Body of pancreas (tissue), 4 donors: ENCODE results near the gene LDLRAP1. TPM values are rescaled to one million over a fixed set of nuclear protein-coding genes. Genes with fewer than 3 reads are reported as not detected.
A peak's percentile ranks its signal among the peaks of the same experiment; 100 is the strongest.

Source experiments
- ATAC-seq: fragments of 150-250 bp; one replicate; pipeline ENCODE4 v1.9.1; 2016
- DNase-seq, 4 donors: peaks; one replicate each; pipeline ENCODE4 v3.0.0-alpha.2; 2019
- H3K27ac ChIP-seq, 4 donors: fragments of 200-600 bp; sonication (generic); 1 replicate in 3 of 4; 2 replicates in 1 of 4; pipeline versions ENCODE4 v1.5.1 to v1.6.1; 2016 to 2019; ENCODE audit warnings: mild to moderate bottlenecking in 1 of 4, mixed read lengths in 1 of 4, moderate library complexity in 1 of 4
- H3K27me3 ChIP-seq, 2 donors: fragments of 200-600 bp; sonication (generic); one replicate each; pipeline ENCODE4 v1.6.0; 2016; ENCODE audit warnings: mild to moderate bottlenecking in 1 of 2
- H3K36me3 ChIP-seq, 2 donors: fragments of 200-600 bp; sonication (generic); replicated peaks in 1 of 2; 2 replicates each; pipeline ENCODE4 v1.5.1; 2016; ENCODE audit warnings: low read depth in 2 of 2; ENCODE audit not compliant: insufficient read depth in 1 of 2
- H3K4me1 ChIP-seq: fragments of 200-600 bp; sonication (generic); one replicate; pipeline ENCODE4 v1.6.0; 2016
- H3K4me3 ChIP-seq, 2 donors: fragments of 200-600 bp; sonication (generic); 1 replicate in 1 of 2; 2 replicates in 1 of 2; pipeline ENCODE4 v1.5.1; 2016 to 2019
- H3K9me3 ChIP-seq, 3 donors: fragments of 200-600 bp; sonication (generic); 1 replicate in 2 of 3; 2 replicates in 1 of 3; pipeline ENCODE4 v1.5.1; 2016
- POLR2A ChIP-seq, 3 donors: fragments of 450-650 bp; IDR thresholded peaks; one replicate each; pipeline ENCODE4 v1.6.1; 2016; ENCODE audit warnings: antibody characterized with exemption in 3 of 3, mild to moderate bottlenecking in 2 of 3
- WGBS, 2 donors: methylation state at CpG; one replicate each; pipeline ENCODE4 v1.1.5; 2017; 5-methylcytosine and 5-hydroxymethylcytosine counted together
- intact Hi-C: fragments of 100-400 bp; cut with DNase I; formaldehyde crosslinking; loops from one replicate; pipeline ENCODE4 v1.15.1; 2023
- total RNA-seq, 2 donors: library from RNA; depleted of rRNA; stranded (reverse); fragments of >200 nt; gene quantifications; one replicate each; pipeline ENCODE4 v1.1.0, GENCODE V29; 2016
- TF ChIP-seq, protein P1 (sequence below), 7 experiments: fragments of 450-650 bp in 4 of 7; fragments of 200-600 bp in 3 of 7; sonication (generic) in 3 of 7; IDR thresholded peaks; one replicate each; pipeline ENCODE4 v1.5.1; 2016 to 2019; ENCODE audit warnings: antibody characterized with exemption in 7 of 7

LDLRAP1 gene
- total RNA-seq, 2 donors from 2014 or later = 20.8 to 23.7 TPM

DNA sequence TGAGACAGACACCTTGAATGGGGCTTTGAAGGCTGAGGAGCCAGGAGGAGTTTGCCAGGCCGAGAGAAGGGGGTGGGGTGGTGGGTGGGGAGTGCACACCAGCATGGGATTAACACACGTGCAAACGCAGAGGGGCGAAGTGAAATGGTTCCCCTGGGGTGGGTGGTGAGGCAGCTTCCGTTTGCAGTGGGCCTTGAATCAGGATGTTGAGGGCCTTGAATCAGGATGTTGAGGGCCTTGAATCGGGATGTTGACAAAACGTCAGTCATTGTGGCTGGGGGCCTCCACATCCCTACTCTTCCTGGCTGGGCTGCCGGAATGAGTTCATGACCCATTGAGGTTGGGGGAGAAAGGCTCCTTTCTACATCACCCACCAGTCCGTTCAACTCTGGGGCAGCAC lies 16.6 kb downstream of the LDLRAP1 start:
- intact Hi-C loops = no loop called here
- no peak for ATAC-seq
- Histone ChIP-seq H3K4me3 (no peak overlapping the region), H3K36me3 (peaks cover 0 to 6% of the 10 kb centered on the region in 2 donors), H3K9me3 (no peaks in the 10 kb centered on the region), H3K27me3 (no peaks in the 10 kb centered on the region), H3K4me1 (no peaks in the 10 kb centered on the region), H3K27ac (no peak overlapping the region)
- no peak for TF ChIP-seq POLR2A (IDR thresholded peaks at IDR 0.05)
- TF ChIP-seq, protein P1, sequence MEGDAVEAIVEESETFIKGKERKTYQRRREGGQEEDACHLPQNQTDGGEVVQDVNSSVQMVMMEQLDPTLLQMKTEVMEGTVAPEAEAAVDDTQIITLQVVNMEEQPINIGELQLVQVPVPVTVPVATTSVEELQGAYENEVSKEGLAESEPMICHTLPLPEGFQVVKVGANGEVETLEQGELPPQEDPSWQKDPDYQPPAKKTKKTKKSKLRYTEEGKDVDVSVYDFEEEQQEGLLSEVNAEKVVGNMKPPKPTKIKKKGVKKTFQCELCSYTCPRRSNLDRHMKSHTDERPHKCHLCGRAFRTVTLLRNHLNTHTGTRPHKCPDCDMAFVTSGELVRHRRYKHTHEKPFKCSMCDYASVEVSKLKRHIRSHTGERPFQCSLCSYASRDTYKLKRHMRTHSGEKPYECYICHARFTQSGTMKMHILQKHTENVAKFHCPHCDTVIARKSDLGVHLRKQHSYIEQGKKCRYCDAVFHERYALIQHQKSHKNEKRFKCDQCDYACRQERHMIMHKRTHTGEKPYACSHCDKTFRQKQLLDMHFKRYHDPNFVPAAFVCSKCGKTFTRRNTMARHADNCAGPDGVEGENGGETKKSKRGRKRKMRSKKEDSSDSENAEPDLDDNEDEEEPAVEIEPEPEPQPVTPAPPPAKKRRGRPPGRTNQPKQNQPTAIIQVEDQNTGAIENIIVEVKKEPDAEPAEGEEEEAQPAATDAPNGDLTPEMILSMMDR (IDR thresholded peaks at IDR 0.05) = no peak
- WGBS, 2 donors = 57 to 88% methylated on average over 4 to 9 of the region's 9 CpGs
- no peak for DNase-seq

DNA sequence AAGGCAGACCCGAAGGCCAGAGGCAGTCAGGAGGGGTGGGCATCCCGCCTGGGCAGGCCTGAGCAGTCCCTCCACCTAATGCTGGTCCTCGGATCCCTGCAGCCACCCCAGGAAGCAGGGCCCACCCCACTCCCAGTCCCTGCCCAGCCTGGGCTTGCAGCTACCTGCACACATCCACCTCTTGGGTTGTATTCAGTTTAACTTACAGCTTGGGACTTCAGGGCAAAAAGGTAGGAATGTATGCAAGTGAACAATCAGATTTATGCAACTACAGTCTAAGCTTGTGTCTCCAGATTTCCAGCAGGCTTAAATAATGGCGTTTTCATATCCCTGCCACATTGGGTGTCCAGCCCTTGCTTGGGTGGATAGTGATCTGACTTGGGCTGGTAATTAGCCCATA lies 17.4 kb downstream of the LDLRAP1 start:
- no peaks in the 10 kb centered on the region for H3K9me3 ChIP-seq
- DNase-seq (no peak), ATAC-seq (no peak)
- no peak for TF ChIP-seq POLR2A (IDR thresholded peaks at IDR 0.05)
- no peak overlapping the region for H3K27ac ChIP-seq
- no peaks in the 10 kb centered on the region for H3K27me3 ChIP-seq
- no peak overlapping the region for H3K4me3 ChIP-seq
- intact Hi-C loops = no loop called here
- 77 to 87% methylated on average over 2 to 3 of the region's 4 CpGs for WGBS, 2 donors
- no peaks in the 10 kb centered on the region for H3K4me1 ChIP-seq
- H3K36me3 ChIP-seq = peaks cover 0 to 6% of the 10 kb centered on the region in 2 donors

DNA sequence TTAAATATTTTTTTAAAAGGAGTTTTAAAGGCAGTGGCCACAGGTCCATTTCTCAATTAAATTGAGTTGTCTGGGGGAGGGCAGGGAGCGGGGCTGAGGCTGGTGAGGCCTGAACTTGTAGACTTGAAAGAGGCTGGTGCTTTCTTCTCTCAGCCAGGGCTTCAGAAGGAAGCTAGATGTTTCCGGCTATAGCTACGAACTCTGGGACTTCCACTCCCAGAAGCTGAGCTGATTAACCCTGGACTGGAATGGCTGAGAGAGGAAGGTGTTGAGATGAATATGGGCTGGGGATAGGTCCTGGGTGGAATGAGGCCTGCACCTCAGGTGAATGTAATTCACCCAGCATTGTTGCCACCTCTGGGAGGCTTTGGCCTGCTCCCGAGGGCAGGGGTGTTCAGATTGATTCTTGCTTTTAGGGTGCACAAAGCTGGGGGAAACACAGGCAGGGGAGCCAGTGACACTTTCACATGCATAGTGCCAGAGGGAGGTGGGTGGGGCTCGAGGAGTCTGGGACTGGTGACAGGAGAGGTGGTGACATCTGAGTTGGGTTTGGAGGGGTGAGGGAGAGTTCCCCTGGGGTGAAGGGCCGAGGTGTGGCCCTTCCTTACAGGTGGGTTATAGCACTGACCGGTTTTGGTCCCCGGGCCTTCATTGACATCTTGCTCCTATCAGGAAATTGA lies 18.2 kb downstream of the LDLRAP1 start:
- no peak for DNase-seq
- 79 to 81% methylated on average over 8 of the region's 8 CpGs for WGBS, 2 donors
- no peak for ATAC-seq
- TF ChIP-seq, protein P1 (IDR thresholded peaks at IDR 0.05) = no peak
- no peak for TF ChIP-seq POLR2A (IDR thresholded peaks at IDR 0.05)
- no peaks in the 10 kb centered on the region for H3K27me3 ChIP-seq
- H3K27ac ChIP-seq = peak overlapping the region in 1 of 4 donors; percentile 9
- intact Hi-C loops = no loop called here
- no peak overlapping the region for H3K4me3 ChIP-seq
- no peaks in the 10 kb centered on the region for H3K9me3 ChIP-seq
- H3K36me3 ChIP-seq = peaks cover 0 to 10% of the 10 kb centered on the region in 2 donors
- H3K4me1 ChIP-seq = no peaks in the 10 kb centered on the region

DNA sequence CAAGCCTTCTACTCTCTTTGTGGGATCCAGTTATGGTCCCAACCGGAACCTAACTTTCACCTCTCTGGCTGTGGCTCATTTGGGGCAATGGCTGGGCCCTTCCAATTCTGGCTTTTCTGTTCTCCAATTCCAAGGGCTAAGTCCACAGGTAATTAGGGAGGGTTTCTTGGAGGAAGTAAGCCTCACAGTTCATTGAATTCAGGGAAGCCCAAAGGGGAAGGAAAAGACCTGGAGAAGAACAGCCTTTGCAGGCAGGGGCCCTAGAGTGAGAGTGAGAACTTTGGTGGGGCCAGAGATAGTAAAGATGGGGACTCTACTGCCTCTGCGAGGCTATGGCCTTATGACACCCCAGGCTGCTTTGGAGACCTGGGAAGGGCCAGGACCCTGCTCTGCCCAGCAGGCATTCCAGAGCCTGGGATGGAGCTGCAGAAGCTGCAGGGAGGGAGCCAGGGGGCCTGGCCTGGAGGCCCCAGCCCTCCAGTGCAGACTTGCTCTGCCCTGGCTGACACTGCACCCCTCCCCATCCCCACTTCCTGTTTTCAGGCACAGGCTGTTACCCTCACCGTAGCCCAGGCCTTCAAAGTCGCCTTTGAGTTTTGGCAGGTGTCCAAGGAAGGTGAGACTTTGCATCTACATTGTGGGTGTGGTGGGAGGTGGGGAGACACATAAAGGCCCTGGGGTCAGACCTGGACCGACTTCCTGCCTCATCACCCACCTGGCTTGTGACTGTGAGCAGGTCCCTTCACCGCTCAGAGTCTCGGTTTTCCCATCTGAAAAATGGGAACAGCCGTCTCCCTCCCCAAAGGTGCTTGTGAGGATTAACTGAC lies 18.9 kb downstream of the LDLRAP1 start:
- H3K4me1 ChIP-seq = no peaks in the 10 kb centered on the region
- whole genome bisulfite sequencing, 2 donors = 56 to 62% methylated on average over 5 to 8 of the region's 8 CpGs
- ATAC-seq (no peak), DNase-seq (peak in 3 of 4 donors; percentile 39 to 63 (median 45))
- H3K27me3 ChIP-seq = no peaks in the 10 kb centered on the region
- peaks cover 0 to 10% of the 10 kb centered on the region in 2 donors for H3K36me3 ChIP-seq
- TF ChIP-seq POLR2A (IDR thresholded peaks at IDR 0.05) = no peak
- TF ChIP-seq, protein P1 (IDR thresholded peaks at IDR 0.05) = no peak
- H3K27ac ChIP-seq = peak overlapping the region in 1 of 4 donors; percentile 9
- no peak overlapping the region for H3K4me3 ChIP-seq
- intact Hi-C loops = no loop called here
- H3K9me3 ChIP-seq = no peaks in the 10 kb centered on the region

DNA sequence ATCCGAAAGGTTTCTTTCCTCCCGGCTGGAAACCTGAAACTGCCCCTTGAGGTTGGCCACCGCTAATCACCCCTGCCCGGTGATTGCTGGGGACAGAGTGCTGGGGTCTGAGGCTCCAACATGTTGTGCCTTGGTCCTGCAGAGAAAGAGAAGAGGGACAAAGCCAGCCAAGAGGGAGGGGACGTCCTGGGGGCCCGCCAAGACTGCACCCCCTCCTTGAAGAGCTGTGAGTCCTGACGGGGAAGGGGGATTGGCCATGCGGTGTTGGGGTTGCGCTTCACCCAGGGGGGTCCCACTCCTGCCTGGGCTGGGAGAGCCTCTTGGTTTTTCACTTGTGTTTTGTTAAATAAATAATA lies 19.5 kb downstream of the LDLRAP1 start:
- intact Hi-C loops = no loop called here
- no peak for ATAC-seq
- Histone ChIP-seq H3K27ac (no peak overlapping the region), H3K27me3 (no peaks in the 10 kb centered on the region), H3K9me3 (no peaks in the 10 kb centered on the region), H3K36me3 (peaks cover 0 to 10% of the 10 kb centered on the region in 2 donors), H3K4me1 (no peaks in the 10 kb centered on the region), H3K4me3 (no peak overlapping the region)
- DNase-seq = no peak
- 72 to 81% methylated on average over 9 of the region's 9 CpGs for WGBS, 2 donors
- TF ChIP-seq POLR2A (IDR thresholded peaks at IDR 0.05) = no peak
- TF ChIP-seq, protein P1 (IDR thresholded peaks at IDR 0.05) = no peak
